GM21528 (cell line): ENCODE measurements around the gene SLC52A1.
"Not testable (repeated sequence)": the region's sequence is repeated elsewhere in the genome, so short reads cannot be mapped to it uniquely, and the experiment has no call there.

Experiments used
- ATAC-seq: cut with Tn5 transposase; IDR thresholded peaks from one replicate; pipeline ENCODE4 v1.9.1; 2021; ENCODE audit warnings: mild to moderate bottlenecking, moderate library complexity; ENCODE audit not compliant: unreplicated experiment, low FRiP score

The SLC52A1 gene

GRCh38 chr17:5035315-5035714 is at the start of gene SLC52A1:
Gene SLC52A1 (minus strand): TSS chr17:5035426. CDS start chr17:5034606, 820 bp downstream.
- ATAC-seq = no peak

GRCh38 chr17:5080591-5080990 is 45.4 kb upstream of the SLC52A1 start:
- ATAC-seq = no peak

- ATAC-seq = peak; percentile 78
Observed at GRCh38 chr17:5078106-5079028, 43.1 kb upstream of the SLC52A1 start, which contains the start of gene ZFP3. Gene ZFP3 (plus strand): TSS chr17:5078467. CDS start chr17:5091505, 13,038 bp downstream.

DNA sequence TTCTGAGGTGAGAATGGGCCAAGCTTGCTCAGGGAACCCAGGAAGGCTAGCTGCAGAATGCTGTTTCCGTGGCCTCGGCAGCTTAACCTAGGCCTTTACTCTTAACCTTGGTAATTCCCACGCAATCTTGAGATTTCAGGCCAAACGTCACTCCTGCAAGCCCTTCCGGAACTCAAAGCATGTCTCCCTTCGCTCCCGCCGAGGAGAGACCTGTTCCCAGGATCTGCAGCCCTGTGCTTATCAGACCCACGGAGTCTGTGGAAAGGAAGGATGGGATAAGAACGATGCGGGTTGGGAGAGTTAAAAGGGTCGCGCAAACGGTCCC is 42.5 kb upstream of the SLC52A1 start:
- no peak for ATAC-seq

DNA sequence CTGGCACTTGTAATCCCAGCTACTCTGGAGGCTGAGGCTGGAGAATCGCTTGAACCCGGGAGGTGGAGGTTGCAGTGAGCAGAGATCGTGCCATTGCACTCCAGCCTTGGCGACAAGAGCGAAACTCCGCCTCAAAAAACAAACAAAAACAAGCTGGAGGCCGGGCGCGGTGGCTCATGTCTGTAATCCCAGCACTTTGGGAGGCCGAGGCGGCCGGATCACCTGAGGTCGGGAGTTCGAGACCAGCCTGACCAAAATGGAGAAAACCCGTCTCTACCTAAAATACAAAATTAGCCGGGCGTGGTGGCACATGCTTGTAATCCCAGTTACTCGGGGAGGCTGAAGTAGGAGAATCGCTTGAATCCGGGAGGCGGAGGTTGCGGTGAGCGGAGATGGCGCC is 42.0 kb upstream of the SLC52A1 start:
- ATAC-seq = not testable (repeated sequence)

DNA sequence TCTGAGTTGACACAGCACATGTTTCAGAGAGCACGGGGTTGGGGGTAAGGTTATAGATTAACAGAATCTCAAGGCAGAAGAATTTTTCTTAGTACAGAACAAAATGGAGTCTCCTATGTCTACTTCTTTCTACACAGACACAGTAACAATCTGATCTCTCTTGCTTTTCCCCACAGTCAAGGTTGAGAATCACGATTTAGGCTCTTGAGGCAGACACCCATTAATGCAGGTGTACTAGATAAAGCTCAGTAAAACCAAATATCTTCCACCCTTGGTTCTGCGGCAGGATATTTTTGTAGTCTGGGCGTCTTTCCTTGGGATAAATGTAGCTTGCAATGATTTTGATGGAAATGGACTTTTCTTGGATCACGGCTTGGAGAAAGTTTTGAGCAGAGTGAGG is 40.2 kb upstream of the SLC52A1 start:
- not testable (repeated sequence) for ATAC-seq

- ATAC-seq = no peak
Observed at GRCh38 chr17:5069724-5070123, 34.5 kb upstream of the SLC52A1 start.

GRCh38 chr17:5068236-5068635 is 33.0 kb upstream of the SLC52A1 start:
- no peak for ATAC-seq

GRCh38 chr17:5065227-5065744 is 30.1 kb upstream of the SLC52A1 start:
- ATAC-seq = no peak

GRCh38 chr17:5055543-5055942 is 20.3 kb upstream of the SLC52A1 start:
- no peak for ATAC-seq

GRCh38 chr17:5050278-5050677 is 15.1 kb upstream of the SLC52A1 start:
- no peak for ATAC-seq

- no peak for ATAC-seq
Observed at GRCh38 chr17:5049314-5049841, 14.2 kb upstream of the SLC52A1 start.

DNA sequence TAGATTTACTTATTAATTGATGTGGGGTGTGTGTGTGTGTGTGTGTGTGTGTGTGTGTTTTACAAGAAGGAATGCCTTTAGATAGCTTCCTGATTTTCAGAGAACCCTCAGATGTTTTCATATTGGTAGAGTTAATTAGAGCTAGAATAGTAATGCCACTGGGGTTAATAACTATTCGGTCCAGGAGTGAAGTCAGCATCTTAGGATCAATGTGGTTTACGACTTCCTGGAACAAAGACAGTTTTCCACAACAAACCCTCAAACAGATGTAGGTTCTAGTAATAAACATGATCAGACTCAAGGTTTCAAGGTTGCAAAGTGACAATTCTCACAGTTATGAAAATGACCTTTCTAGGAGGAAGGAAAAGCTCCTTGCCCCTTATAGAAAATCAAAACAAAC is 12.2 kb upstream of the SLC52A1 start:
- ATAC-seq = no peak

- ATAC-seq = no peak
Observed at GRCh38 chr17:5045496-5045895, 10.3 kb upstream of the SLC52A1 start.

DNA sequence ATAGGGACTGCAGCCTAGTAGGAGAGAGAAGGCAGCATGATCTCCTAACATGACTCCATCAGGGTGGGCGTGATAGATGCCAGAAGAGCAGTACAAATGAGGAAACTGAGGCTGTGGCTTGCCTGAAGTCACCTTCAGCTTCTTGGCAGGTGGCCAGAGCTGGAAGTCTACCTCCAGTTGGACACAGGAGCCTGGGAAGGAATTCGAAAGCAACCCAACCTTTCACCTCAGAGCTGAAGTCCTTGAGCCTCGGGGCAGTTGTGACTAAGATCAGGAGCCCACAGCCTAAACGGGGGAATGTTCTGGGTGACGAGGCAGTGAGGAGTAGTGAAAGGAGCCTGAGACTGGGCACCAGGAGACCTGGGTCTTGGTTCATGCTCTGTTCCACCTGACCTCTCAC is 9.4 kb upstream of the SLC52A1 start:
- no peak for ATAC-seq

DNA sequence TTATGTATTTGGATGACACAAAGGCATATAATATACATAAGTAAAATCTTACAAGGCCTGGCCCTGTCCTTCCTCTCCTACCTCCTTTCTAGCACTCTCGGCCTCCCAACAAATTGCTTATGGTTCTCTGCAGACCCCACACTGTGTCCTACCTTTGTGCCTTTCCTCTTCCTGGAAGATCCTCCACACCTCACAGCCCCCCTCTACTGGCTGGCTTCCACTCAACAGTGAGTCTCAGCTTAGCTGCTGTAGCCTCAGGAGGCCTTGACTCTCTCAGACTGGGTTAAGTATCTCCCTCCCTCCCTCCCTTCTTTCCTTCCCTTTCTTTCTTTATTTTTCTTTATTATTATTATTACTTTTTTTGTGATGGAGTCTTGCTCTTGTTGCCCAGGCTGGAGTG is 8.3 kb upstream of the SLC52A1 start:
- no peak for ATAC-seq

DNA sequence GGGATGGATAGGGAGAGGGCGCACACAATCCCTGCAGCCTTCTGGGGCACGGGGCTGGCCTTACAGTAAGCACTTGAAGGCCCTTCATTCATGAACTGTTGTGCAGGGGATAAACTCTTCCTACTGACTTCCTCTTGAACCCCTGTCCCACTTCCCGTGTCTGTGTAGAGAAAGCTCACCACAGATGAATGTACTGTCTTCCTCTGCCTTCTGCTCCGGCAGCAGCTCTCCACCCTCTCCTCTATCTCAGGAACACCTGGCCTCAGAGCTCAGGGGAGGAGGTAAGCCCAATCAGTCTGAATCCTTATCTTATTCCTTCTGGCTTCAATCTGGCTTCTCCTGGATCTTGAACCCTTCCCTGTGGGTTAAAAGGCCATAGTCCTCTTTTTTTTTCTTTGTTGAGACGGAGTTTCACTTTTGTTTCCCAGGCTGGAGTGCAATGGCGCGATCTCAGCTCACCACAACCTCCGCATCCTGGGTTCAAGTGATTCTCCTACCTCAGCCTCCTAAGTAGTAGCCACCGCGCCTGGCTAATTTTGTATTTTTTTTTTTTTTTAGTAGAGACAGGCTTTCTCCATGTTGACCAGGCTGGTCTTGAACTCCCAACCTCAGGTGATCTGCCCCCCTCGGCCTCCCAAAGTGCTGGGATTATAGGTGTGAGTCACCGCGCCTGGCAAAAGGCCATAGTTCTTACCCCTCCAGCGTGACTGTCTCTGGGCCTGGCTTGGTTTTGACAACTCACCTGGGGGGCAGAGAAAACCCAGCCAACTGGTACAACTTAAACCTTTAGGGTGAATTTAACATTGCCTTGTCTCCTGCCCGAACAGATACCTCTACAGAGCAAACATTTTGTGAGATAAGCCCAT is 7.2 kb upstream of the SLC52A1 start:
- ATAC-seq = no peak

DNA sequence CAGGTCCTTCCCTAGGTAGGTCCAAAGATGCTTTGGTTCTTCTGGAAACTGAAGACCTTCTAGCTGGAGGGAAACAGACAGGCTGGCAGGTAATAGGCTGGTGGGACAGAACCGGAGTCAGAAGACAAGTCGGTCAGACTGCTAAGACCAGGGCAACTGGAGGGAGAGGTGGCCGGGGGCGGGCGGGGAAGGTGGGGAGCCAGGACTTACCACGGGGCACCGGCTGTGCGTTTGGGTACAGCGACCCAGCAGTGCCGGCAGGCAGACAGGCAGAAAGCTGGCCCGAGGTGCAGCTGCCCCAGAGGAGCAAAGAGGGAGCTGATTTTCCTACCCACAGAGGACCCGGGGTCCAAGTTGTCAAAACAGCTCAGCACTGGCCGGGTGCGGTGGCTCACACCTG is 575 bp downstream of the SLC52A1 start:
- ATAC-seq = no peak

DNA sequence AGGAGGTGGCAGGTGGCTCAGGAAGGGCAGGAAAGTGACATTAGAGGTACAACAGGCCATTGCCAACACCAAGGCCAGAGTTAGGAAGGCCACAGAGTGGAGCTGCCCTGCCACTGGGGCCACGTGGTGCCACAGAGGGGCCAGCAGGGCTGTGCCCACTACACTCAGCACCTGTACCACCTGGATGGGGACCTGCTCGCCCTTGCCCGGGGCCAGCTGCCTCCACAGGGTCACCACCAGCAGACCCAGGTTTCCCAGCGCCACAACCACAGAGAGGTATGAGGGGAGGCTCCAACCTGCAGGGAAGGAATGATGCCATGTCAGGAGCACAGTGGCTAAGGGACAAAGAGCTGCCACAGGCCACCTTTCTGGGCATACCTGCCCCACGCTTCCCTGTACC is 1.2 kb downstream of the SLC52A1 start:
- ATAC-seq = no peak

DNA sequence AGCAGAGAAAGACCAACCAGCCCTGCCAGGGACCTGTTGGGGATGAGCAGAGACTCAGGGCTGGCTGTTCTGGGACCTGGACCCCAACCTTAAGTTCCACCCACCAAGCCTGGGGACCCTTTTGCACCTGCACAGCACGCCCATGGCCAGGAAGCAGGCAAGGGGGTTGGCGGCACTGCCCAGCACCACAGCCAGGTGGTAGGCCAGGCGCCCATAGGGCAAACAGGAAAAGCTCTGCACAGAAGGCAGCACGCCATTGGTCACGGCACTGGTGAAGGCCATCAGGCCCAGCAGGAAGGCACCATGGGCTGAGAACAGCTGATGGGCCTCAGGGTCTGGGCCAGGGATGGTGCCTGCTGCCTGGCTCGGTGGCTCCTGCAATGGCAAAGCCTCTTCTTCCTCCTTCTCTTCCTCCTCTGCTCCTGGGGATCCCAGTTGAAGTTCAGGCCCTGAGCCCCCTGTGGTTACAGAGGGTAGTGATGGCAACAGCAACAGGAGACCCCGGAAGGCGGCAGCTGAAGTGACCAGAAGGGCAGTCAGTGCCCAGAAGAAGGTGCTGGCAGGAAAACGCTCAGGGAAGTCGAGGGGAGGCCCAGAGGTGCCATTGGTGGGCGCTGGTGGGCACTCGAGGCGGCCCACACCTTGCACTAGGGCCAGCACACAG is 1.7 kb downstream of the SLC52A1 start:
- ATAC-seq = no peak
